Upper lobe of left lung (tissue), 6 donors: ENCODE results near the gene CACNA2D2. TPM values are rescaled to one million over a fixed set of nuclear protein-coding genes. Genes with fewer than 3 reads are reported as not detected.
A peak's percentile ranks its signal among the peaks of the same experiment; 100 is the strongest.

ENCODE experiments used
- ATAC-seq, 2 donors: fragments of 200-7000 bp; cut with Tn5 transposase; one replicate each; pipeline ENCODE4 v1.9.1; 2022; ENCODE audit warnings: mild to moderate bottlenecking in 2 of 2, moderate library complexity in 2 of 2; ENCODE audit not compliant: low FRiP score in 2 of 2
- DNase-seq, 2 donors: peaks; one replicate each; pipeline ENCODE4 v3.0.0-alpha.2; 2019 to 2020
- H3K27ac ChIP-seq, 4 donors: fragments of 200-600 bp; sonication (generic); one replicate each; pipeline ENCODE4 v1.5.1; 2016 to 2019
- H3K27me3 ChIP-seq, 4 donors: fragments of 200-600 bp; sonication (generic); one replicate each; pipeline ENCODE4 v1.5.1; 2017 to 2019
- H3K36me3 ChIP-seq, 4 donors: fragments of 200-600 bp; sonication (generic); one replicate each; pipeline ENCODE4 v1.5.1; 2016 to 2019
- H3K4me1 ChIP-seq, 4 donors: fragments of 200-600 bp; sonication (generic); one replicate each; pipeline ENCODE4 v1.5.1; 2018 to 2019
- H3K4me3 ChIP-seq, 4 donors: fragments of 200-600 bp; sonication (generic); one replicate each; pipeline ENCODE4 v1.5.1; 2017 to 2019; ENCODE audit warnings: mild to moderate bottlenecking in 2 of 4, moderate library complexity in 1 of 4
- H3K9me3 ChIP-seq, 4 donors: fragments of 200-600 bp; sonication (generic); one replicate each; pipeline ENCODE4 v1.5.1; 2018 to 2019
- CTCF ChIP-seq, 6 experiments: fragments of 450-650 bp in 4 of 6; fragments of 200-600 bp in 2 of 6; sonication (generic) in 2 of 6; IDR thresholded peaks; one replicate each; pipeline ENCODE4 v1.5.1; 2016 to 2019; ENCODE audit warnings: antibody characterized with exemption in 6 of 6
- EP300 ChIP-seq, 4 donors: sonication (generic); formaldehyde crosslinking; IDR thresholded peaks; one replicate each; pipeline ENCODE4 v1.5.1; 2017; ENCODE audit warnings: antibody characterized with exemption in 4 of 4, control low read depth in 2 of 4
- POLR2A ChIP-seq, 4 donors: fragments of 450-650 bp; IDR thresholded peaks; one replicate each; pipeline ENCODE4 v1.5.1; 2016 to 2017; ENCODE audit warnings: antibody characterized with exemption in 4 of 4, mild to moderate bottlenecking in 2 of 4
- POLR2AphosphoS5 ChIP-seq, 2 donors: sonication (generic); formaldehyde crosslinking; IDR thresholded peaks; one replicate each; pipeline ENCODE4 v1.5.1; 2017; ENCODE audit warnings: antibody characterized with exemption in 2 of 2
- WGBS, 2 donors: methylation state at CpG; one replicate each; pipeline ENCODE4 v1.1.5; 2017 to 2018; 5-methylcytosine and 5-hydroxymethylcytosine counted together
- total RNA-seq, 6 donors: library from RNA; depleted of rRNA in 4 of 6; stranded (reverse); fragments of >200 nt in 4 of 6; gene quantifications; one replicate each; pipeline versions ENCODE4 v1.1.0 to v1.2.1, GENCODE V29; 2016 to 2021
- donor health status: DM: no; HTN: no; CAD: no; lungs with moderate emphysema.
- donor health status: DM: no; HTN: yes; CAD: no; lungs with severe emphysema.

CACNA2D2 gene
- total RNA-seq, 6 donors from 2014 or later = 71.5 to 213 (median 113) TPM

GRCh38 chr3:50371133-50371685, 132.2 kb downstream of the CACNA2D2 start:
- DNase-seq (no peak), ATAC-seq (no peak)
- Histone ChIP-seq H3K27ac (no peak overlapping the region), H3K4me1 (no peaks in the 10 kb centered on the region), H3K9me3 (no peaks in the 10 kb centered on the region), H3K4me3 (no peak overlapping the region), H3K36me3 (peaks cover 0 to 20% (median 4%) of the 10 kb centered on the region in 4 donors), H3K27me3 (no peaks in the 10 kb centered on the region)
- no peak for TF ChIP-seq EP300 (IDR thresholded peaks at IDR 0.05)
- no peak for TF ChIP-seq CTCF (IDR thresholded peaks at IDR 0.05)
- TF ChIP-seq POLR2A (IDR thresholded peaks at IDR 0.05) = no peak
- TF ChIP-seq POLR2AphosphoS5 (IDR thresholded peaks at IDR 0.05) = no peak
- WGBS, 2 donors = 88 to 91% methylated on average over 2 to 3 of the region's 3 CpGs

- DNase-seq = no peak
- Histone ChIP-seq H3K4me3 (no peak overlapping the region), H3K9me3 (no peaks in the 10 kb centered on the region), H3K4me1 (peaks cover 0 to 2% (median 1%) of the 10 kb centered on the region in 4 donors), H3K27ac (no peak overlapping the region), H3K27me3 (no peaks in the 10 kb centered on the region), H3K36me3 (peaks cover 0 to 19% (median 4%) of the 10 kb centered on the region in 4 donors)
- 61 to 70% methylated on average over 14 of the region's 14 CpGs for WGBS, 2 donors
- no peak for TF ChIP-seq CTCF (IDR thresholded peaks at IDR 0.05)
- no peak for TF ChIP-seq POLR2A (IDR thresholded peaks at IDR 0.05)
- no peak for TF ChIP-seq POLR2AphosphoS5 (IDR thresholded peaks at IDR 0.05)
- no peak for TF ChIP-seq EP300 (IDR thresholded peaks at IDR 0.05)
- no peak for ATAC-seq
Observed at GRCh38 chr3:50370594-50370993, 132.8 kb downstream of the CACNA2D2 start.

GRCh38 chr3:50369012-50369670, 134.3 kb downstream of the CACNA2D2 start:
- Histone ChIP-seq H3K36me3 (peaks cover 0 to 11% (median 4%) of the 10 kb centered on the region in 4 donors), H3K27me3 (no peaks in the 10 kb centered on the region), H3K4me1 (peaks cover 7 to 16% (median 12%) of the 10 kb centered on the region in 4 donors), H3K4me3 (no peak overlapping the region), H3K27ac (no peak overlapping the region), H3K9me3 (no peaks in the 10 kb centered on the region)
- WGBS, 2 donors = 70 to 75% methylated on average over 5 to 8 of the region's 9 CpGs
- ATAC-seq (no peak), DNase-seq (no peak)
- TF ChIP-seq EP300 (IDR thresholded peaks at IDR 0.05) (no peak), CTCF (IDR thresholded peaks at IDR 0.05) (no peak), POLR2AphosphoS5 (IDR thresholded peaks at IDR 0.05) (no peak), POLR2A (IDR thresholded peaks at IDR 0.05) (no peak)

- no peak for ATAC-seq
- WGBS, 2 donors = 86% methylated on average over 5 of the region's 5 CpGs; no CpG with 5 or more reads in 1 of the 2 donors
- peaks cover 7 to 18% (median 12%) of the 10 kb centered on the region in 4 donors for H3K4me1 ChIP-seq
- no peak for TF ChIP-seq POLR2AphosphoS5 (IDR thresholded peaks at IDR 0.05)
- TF ChIP-seq POLR2A (IDR thresholded peaks at IDR 0.05) = no peak
- TF ChIP-seq CTCF (IDR thresholded peaks at IDR 0.05) = no peak
- no peak for TF ChIP-seq EP300 (IDR thresholded peaks at IDR 0.05)
- no peaks in the 10 kb centered on the region for H3K9me3 ChIP-seq
- H3K27ac ChIP-seq = peak overlapping the region in 1 of 4 donors; percentile 55
- peak in 1 of 2 donors; percentile 33 for DNase-seq
- no peaks in the 10 kb centered on the region for H3K27me3 ChIP-seq
- H3K36me3 ChIP-seq = peaks cover 0 to 7% (median 3%) of the 10 kb centered on the region in 4 donors
- peak overlapping the region in 3 of 4 donors; percentile 53 to 61 (median 56) for H3K4me3 ChIP-seq
Observed at GRCh38 chr3:50365842-50366220, 137.6 kb downstream of the CACNA2D2 start.
